NCI-H2196 treated with DMSO at 0.1 percent for 48 hours (cell line): ENCODE results near the gene LIPG.

Experiments used
- DNase-seq: peaks from one replicate; lab custom pipeline; 2025; ENCODE audit not compliant: unreplicated experiment; lab: John Stamatoyannopoulos, UW

The LIPG gene

DNA sequence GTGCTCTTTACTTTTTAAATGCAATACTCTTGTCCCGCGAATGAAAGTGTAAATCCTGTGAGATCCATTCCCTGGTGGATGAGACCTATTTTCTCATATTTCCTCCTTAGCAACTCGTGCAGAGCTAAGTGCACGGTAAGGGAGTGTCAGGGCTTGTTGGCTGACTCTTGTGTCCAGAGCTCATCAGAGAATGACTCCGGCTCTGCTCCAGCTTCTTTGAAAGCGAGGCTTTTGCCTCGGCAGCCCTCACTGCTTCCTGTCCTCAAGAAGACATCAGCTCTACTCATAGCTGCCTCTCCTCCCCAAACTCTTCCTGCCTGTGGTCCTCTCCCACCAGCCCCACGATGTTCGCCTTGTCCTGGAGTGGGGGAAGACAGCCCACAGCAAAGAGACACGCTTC, 70.7 kb downstream of the LIPG start:
- DNase-seq = no peak

DNA sequence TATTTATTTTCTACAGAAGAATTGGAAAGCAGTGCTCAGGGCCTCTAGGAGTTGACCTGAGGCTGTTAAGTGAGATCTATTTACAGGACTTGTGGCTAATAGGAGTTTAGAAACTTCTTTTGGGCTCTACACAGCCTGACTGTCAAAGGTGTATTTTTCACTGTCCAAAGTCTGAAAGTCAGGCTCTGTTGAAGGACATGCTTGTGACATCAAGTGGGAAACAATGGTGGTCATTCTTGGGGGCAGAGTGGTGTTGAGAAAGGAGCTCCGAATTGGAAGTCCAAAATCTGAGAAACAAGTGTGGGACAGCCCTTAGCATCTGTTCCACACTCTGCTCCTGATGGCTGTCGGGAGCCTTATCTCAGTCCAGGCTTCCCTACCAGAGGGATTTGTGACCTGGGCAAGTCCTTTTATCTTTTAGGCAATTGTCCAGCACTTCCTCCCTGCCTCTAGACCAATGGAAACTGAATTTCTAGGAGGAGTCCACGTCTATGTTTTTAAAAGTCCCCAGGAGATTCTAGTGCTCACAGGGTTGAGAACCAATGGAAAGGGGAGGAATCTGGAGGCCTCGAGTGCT, 76.4 kb downstream of the LIPG start:
- no peak for DNase-seq

DNA sequence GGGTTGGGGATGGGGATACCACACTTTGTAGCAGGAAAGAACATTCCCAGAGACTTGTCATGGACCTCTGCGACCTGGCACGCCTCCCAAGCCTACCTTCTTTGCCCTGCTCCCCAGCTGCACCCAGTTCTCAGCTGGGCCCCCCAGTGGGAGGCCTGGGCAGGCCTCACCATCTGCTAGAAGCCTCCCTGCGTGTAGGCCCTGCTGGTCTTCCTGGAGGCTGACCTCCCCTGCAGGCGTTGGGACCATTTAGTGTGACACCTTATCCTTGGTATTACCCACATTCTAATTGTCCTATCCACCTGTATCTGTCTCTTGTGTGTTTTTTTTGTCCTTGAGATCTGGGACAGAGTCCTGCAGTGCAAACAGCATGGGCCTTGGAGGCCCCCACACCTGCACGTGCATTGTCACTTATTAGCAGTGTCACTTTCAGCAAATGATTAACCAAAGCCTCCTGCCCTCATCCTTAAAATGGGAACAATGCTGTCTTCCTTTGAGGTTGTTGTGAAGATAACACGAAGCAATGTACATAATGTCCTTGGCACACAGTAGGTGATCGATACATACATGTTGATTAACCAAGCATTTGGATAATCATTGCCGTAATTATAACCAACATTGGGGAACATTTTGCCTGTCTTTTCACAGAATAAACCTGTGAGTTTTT, 77.2 kb downstream of the LIPG start:
- no peak for DNase-seq

DNA sequence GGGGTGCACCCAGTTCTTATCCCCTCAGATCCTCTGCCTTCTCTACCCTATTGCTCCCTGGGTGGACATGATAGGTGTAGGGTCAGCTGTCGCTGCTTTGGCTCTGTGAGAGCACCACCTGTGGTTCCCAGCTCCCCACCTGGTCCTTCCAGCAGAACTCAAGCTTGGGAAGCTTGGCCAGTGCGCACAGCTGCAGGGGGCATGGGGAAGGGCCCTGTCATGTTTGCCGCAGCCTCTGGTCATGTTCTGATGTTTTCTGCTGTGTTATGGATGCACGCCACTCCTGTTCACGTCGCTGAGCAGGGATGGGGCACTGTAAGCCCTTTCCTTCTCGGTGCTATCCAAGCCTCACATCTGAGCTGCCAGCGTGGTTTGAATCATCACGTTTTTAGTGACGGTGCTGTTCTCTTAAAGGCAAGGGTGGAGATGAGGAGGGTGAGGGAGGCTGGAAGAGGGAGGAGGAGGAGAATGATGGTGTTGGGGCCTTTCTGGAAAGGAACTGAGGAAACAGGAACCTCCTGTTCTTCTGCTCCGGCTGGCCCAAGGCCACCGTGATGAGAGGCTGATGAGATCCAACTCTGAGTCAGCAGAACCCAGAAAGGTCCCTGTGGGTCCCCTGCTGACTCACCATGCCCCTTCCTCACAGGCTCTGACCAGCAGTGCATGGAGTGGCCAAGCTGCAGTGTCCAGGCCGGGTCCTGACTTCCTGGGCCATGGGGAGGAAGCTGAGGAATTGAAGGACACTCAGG, 78.0 kb downstream of the LIPG start:
- DNase-seq = no peak

DNA sequence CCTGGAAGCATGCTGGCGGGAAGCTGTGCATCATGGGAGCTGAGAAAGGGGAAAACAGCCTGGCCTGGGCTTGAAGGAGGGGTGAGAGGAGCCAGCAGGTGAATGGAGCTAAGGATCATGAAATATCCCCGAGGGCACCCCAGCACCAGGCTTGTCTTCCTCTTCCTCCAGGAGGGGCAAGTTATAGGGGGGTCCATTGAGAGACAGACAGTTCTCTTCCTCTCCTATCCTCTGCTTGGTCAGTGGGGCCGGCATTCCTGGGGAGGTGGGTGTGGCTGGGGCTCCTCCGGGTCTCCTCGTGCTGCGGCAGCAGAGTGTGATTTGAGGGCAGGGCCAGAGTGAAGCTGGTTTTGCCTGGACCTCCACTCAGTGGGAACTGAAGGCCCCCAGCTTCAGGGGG, 78.9 kb downstream of the LIPG start:
- no peak for DNase-seq

DNA sequence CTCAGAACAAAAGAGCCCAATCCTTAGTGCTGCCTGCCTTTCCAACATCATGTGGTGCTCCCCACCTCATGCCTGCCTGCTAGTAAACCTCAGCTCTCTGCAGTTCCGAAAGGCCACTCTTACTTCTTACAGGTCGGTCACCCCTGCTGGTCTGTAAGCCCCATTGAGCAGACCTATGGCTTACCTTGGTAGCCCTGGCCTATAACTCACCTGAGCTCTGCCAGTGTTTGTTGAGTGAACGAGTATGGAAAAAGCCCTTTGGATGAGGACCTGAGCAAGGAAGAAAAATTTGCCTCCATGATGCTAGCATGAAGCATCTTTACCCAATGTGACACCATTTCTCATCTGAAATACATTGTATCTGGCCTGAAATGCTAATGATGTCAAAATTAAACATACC, 83.3 kb downstream of the LIPG start:
- no peak for DNase-seq

DNA sequence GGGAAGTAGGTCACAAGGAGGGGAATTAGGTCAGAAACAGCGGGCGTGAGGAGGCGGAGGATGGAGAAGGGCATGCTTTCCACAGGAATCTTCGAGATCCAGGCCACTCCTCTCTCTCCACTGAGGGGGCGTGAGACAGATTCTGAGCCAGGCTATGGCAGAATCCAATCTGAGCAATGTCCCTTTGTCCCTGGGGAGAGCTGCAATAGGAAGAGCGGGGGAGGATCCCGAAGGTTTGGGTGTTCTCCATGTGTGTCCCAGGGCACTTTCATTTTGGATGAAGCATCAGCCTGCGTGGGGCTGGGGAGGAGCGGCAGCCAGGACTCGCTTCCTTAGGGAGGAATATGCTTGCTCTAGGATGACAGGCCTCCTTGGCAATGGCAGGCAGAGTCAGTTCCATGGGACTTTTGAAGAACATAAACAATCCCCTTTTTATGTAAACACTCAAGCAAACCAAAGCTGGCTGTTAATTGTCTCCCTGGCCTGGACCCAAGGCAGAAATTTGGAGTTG, 84.0 kb downstream of the LIPG start:
- DNase-seq = no peak

DNA sequence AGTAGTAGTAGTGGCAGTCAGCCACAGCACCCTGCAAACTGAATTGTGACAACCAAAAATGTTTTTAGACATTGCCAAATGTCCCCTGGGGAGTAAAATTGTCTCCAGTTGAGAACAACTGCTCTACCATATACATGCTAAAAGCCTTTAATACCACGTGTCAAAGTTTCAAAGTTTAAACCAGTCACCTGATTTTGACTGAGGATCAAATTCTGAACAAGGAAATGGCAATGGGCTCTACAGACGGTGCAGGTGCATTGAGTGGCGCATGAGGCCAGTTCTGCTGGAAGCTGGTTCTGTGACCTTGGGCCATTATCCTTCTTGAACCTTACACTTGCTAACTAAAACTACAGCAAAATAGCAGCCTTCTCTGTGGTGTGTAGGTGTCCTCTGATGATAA, 85.0 kb downstream of the LIPG start:
- DNase-seq = no peak

DNA sequence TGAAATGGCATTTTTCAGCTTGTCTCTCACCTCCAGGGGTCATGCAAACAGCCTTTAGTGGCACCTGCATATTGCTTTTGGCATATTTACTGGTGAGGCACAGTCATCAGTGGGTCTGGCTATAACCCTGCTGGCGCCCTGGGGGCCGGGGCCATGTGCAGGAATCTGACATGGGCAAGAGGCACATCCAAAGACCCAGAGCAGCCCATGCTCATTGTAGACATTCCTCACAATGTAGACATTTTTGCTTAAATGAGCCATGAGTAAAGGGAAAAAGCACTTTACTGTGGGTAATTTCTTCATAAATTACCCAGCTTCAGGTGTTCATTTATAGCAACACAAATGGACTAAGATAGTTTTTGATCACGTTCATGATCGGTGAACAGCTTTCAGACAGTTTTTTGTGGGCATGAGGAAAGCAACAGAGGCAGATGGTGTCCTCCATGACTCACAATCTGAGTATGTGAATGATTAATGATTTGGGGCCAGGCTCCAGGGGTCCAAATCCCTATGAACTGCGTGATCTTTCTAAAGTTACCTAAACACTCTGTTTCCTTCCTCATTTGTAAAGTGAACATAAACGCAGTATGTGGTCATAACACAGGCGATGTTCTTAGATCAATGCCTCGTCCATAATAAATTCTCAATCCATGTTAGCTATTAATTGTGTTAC, 85.8 kb downstream of the LIPG start:
- no peak for DNase-seq

DNA sequence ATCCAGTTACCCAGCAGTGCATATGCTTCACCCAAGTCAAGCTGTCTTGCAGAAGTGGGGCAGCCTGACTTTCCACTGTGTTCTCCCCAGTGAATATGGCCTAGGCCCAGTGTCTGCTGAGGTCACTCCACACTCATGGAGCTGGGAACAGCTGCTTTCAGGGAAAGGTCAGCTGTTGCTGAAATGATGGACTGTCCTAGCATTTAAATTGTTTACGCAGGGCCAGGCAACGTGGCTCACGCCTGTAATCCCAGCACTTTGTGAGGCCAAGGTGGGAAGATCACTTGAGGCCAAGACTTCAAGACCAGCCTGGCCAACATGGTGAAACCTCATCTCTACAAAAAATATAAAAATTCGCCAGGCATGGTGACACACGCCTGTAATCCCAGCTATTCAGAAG, 86.5 kb downstream of the LIPG start:
- DNase-seq = no peak
